Stimulated activated CD4-positive, alpha-beta T cell treated with anti-CD3 and anti-CD28 coated beads, Interleukin-15, amount 100 ng/mL, for 1 hour (primary cell): ENCODE data around the gene CDH23.

Source experiments
- DNase-seq, 2 donors: peaks; one replicate each; pipeline ENCODE4 v3.0.0-alpha.2; 2020; ENCODE audit warnings: low read depth in 1 of 2, low spot score in 1 of 2

The CDH23 gene

GRCh38 chr10:71554671-71555070 lies 158.0 kb downstream of the CDH23 start:
- no peak for DNase-seq

DNA sequence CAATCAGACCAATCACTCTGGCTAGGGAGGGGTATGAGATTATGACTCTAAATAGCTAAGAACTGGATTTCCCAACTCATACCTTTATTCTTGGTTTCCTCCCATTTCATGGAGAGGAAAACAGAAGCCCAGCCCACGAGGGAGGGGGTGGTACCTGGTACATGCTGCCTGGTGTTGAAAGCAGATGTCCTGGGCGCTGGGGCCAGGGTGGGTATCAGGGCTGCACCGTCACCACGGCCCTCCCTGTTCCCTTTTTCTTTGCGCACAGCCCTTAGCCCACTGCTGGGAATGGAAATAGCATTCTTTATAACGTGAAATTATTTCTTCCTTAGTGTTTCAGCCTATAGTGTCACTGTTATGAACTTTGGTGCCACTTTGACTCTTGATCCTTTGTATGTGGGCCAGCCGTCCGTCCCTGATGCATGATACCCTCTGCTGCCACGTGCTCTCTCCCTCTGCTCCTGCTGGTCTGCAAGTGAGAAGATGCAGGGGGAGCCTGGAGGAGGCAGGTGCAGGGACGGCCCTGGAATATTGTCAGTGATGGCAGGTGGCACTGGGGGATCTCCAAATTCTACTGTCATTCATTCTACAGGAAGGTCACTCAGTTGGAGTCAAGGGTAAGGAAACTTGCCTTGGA lies 158.5 kb downstream of the CDH23 start:
- DNase-seq, result no peak

DNA sequence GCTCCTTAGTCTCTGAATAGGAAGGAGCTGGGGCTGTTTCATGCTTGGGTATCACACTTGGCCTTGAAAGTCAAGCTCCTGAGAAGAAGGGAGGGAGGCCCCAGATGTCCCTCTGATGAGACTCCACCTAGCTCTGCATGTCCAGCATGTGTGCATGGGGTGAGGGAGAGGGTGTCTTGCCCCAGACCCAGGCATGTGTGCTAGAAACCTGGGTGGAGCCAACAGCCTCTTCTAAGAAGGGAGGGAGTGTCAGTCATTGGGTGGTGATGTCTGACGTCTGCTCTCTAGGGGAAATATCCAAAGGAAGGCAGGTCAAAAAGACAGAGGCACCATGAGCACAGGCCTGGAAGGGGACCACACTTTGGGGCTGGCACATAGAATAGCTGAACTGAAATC lies 159.0 kb downstream of the CDH23 start:
- DNase-seq, result no peak

DNA sequence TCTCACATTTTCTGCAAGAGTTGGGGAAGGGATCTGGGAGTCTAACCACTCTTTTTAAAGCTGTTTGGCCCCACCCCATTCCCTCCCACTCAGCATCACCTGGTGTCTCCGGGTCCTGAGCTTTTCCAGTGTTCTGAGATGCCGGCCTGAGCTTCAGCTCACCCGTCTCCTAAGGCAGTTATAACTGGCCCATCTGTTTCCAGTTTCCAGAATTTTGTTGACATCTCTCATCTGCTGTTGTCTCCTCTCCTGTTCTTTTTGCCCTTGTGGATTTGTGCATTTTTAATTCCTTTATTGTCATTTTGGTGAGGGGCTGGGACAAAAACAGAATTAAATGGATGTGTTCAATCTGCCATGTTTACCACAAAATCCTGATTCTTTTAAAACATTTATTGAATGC lies 162.3 kb downstream of the CDH23 start:
- no peak for DNase-seq

GRCh38 chr10:71561003-71561574 lies 164.4 kb downstream of the CDH23 start:
- no peak for DNase-seq

DNA sequence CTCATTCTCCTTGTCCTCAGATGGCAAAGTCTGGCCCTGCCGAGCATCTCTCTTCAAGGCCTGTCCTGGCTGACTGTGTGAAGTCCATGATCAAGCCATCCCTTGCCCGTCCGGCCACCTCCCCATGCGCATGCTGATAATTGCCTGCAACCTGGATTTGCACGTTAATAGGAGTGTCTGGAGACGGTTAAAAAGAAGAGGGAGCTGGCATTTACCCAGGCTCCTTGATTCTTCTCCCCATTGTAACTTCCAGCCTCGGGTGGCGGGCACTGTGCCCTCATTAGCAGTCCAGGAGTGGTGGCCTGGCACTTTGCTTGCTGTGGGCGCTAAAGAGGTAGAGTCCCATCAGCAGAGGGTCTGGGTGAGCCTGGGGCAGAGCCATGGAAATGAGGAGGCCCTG lies 165.5 kb downstream of the CDH23 start:
- no peak for DNase-seq

DNA sequence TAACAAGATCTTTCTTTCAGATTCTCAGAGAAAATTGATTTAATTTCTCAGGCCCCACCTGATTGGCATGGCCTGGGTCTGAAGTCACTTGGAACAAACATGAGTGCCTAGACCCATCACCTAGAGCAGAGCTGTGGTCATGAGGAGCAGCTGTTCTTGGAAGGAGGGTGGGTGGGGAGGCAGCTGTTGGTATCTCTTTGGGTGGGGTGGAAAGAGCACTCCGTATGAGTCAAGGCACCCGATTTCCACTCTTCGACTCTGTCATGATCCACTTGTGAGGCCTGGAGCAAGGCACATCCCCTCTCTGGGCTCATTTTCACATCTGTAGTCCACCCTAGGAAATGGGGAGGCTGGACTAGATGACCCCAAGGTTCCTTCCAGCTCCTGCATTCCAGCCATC lies 166.2 kb downstream of the CDH23 start:
- DNase-seq, result no peak

GRCh38 chr10:71564194-71564820 lies 167.6 kb downstream of the CDH23 start:
- DNase-seq, result no peak

GRCh38 chr10:71565284-71566000 lies 168.7 kb downstream of the CDH23 start:
- DNase-seq, result no peak

- DNase-seq, result no peak
These were observed 170.3 kb downstream of the CDH23 start for GRCh38 chr10:71567006-71567405.

- no peak for DNase-seq
These were observed 172.3 kb downstream of the CDH23 start for GRCh38 chr10:71568896-71569492.

DNA sequence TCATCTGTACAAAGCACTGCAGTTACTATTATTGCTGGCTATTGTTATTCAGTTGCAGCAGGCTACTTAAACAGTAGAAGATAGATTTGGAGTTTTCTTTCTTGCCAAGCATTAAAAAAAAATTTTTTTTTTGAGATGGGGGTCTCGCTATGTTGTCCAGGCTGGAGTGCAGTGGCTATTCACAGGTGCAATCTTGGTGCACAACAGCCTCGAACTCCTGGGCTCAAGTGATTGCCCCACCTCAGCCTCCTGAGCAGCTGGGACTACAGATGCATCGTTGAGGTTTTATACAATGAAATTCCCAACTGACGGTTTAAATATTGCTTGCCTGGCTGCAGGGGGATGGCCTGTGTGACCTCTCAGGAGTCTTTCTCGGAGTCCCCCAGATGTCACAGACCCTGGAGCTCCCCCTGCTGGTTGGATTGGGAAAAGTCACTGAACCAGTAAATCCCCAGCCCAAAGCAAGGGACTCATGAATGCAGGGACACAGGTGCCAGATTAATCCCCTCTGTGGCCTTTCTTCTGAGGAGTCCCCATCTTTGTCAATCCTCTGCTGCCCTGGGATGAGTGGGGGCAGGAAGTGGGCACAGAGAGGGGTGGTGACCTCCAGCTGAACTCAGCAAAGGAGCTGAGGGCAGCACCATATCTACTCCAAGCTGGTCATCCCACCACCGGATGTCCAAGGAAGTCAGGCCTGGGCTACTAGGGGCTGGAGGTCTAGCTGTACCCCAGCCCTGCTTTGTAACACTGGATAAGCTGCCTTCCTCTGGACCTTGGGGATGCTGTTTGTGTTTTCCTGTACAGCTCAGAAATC lies 173.3 kb downstream of the CDH23 start:
- DNase-seq, result peak; percentile 58

- no peak for DNase-seq
These were observed 174.9 kb downstream of the CDH23 start for GRCh38 chr10:71571460-71572175.

GRCh38 chr10:71572962-71573361 lies 176.2 kb downstream of the CDH23 start:
- no peak for DNase-seq

- no peak for DNase-seq
These were observed 177.1 kb downstream of the CDH23 start for GRCh38 chr10:71573562-71574518.

- DNase-seq, result no peak
These were observed 178.7 kb downstream of the CDH23 start for GRCh38 chr10:71575451-71575850.

GRCh38 chr10:71575934-71576801 lies 179.4 kb downstream of the CDH23 start:
- no peak for DNase-seq

- DNase-seq, result no peak
These were observed 180.1 kb downstream of the CDH23 start for GRCh38 chr10:71576842-71577241.
